ENCODE measurements around the gene THAP7.

The THAP7 gene

DNA sequence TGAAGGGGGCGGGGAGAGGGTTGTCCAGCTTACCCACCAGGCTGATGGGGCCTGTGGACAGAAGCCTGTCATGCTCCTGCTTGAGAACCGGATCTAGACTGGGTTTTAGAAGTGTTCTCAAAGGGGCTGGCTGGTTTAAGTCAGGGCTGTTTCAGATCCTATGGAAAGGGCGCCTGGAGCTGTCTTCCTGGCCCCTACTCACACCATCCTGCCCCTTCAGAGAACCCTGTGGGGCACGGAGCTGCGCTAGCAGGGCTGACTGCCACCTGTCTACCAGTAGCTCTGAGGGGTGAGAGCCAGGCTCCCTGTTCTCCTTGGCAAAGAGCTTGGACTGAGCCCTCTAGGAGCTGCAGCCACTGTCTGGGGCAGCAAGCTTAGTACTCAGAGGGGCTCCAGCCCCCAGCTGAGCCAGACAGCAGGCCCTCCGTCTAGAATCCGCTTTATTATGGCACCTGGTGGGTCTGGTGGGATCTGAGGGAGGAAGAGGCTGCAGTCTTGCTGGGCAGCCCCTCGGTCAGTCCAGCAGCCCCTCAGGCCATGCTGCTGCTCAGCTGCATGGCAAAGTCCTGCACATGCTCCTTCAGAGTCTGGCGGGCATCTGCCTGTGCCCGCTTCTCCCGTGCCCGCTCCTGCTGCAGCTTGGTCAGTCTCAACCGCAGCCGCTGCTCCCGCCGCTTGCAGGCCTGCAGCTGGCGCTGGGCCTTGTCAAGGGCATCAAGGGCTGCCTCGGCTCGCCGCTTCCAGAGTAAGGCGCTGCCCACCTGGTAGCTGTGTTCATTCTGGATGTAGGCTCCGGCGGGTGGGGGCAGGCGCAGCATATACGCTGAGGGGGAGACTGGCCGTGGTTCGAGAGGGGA is 2.3 kb downstream of the THAP7 start:
- Histone ChIP-seq H3K4me3 (ENCODE audit: low read length) (no peak overlapping the region), H3K9me3 (ENCODE audit: control insufficient read depth, low read length) (no peaks in the 10 kb centered on the region), H3K9ac (ENCODE audit: low read length) (no peak overlapping the region), H3K4me1 (ENCODE audit: control insufficient read depth, insufficient read depth, low read length) (peaks cover 36% of the 10 kb centered on the region), H3K36me3 (ENCODE audit: control insufficient read depth, insufficient read depth, low read length) (peaks cover 19% of the 10 kb centered on the region), H3K27me3 (ENCODE audit: control insufficient read depth, insufficient read depth, low read length) (no peaks in the 10 kb centered on the region)

DNA sequence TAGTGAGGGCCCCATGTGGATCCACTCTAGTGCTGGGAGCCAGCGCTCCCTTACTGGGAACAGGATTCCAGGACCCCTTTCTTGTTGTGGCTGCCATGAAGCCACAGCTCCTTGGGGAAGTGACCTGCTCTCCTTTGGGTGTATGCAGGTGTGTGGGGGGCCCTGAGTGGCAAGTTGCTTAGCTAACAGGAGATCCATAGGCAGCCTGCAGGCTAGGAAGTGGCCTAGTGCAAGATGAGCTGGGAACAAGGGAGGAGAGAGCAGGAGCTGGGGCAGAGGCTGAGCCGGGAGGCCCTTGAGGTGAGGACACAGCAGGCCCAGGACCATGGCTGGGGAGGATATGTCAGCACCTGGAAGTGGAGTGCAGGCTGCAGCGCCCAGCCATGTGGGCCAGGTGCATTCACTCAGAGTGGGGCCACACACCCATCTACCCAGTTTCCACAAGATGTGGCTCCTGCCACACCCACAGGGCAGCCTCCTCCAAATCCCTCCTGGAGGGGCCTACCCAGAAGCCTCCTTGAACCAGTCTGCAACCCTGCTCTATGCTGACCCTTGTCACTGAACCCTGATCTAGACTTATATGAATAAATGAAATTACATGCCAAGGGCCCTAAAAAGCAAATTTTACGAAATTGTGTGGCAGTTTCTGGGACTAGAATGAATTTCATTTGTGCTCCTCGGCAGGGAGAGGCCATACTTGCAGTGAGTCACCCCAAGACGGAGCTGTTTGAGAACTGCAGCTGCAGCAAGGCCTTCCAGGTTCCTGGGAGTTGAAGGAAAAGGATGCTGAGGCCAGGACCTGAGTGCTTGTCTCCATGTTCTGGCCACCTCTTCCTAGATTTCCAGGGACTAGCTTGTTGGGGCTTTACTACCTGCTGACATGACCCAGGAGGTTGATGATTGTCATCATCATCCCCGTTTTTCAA is 3.2 kb downstream of the THAP7 start:
- Histone ChIP-seq H3K4me3 (ENCODE audit: low read length) (no peak overlapping the region), H3K9ac (ENCODE audit: low read length) (no peak overlapping the region)

DNA sequence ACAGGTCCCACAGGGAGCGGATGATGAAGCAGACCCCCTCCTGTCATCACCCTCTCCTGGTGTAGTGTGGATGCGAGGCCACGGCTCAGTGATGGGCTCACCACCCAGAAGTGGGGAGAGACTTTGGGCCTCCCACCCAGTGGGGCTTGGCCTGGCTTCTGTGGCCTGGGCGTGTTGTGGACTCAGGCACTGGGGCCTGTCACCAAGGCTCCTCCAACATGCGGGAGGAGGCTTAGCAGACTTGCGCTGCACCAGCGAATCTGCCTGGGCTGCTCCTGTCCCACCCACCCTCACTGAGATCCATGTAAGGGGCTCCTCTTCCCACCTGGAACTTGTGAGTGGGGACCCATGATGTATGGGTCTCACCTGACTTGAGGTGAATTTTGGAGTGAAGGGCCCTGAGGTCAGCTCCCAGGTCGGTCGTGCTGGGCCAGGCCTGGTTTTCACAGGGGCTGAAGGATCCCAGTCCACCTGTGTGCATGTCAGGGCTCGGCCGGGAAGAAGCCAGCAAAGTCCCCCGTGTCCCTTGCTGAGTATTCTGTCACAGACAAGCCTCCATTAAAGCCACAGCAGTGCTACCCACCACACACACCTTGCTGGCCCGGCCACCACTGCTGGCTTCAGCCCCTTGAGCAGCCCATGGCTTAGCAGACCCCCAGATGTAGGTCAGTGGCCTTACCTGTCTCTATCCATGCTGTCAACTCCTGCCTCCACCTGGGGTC is 4.2 kb downstream of the THAP7 start:
- no peak overlapping the region for H3K9ac ChIP-seq (ENCODE audit: low read length)
- H3K4me1 ChIP-seq (ENCODE audit: control insufficient read depth, insufficient read depth, low read length) = peaks cover 21% of the 10 kb centered on the region
- no peak overlapping the region for H3K4me3 ChIP-seq (ENCODE audit: low read length)
- no peaks in the 10 kb centered on the region for H3K9me3 ChIP-seq (ENCODE audit: control insufficient read depth, low read length)
- no peaks in the 10 kb centered on the region for H3K27me3 ChIP-seq (ENCODE audit: control insufficient read depth, insufficient read depth, low read length)
- peaks cover 24% of the 10 kb centered on the region for H3K36me3 ChIP-seq (ENCODE audit: control insufficient read depth, insufficient read depth, low read length)

More for the DNA sequence above, 3.2 kb downstream of the THAP7 start:
- no peaks in the 10 kb centered on the region for H3K9me3 ChIP-seq (ENCODE audit: control insufficient read depth, low read length)
- peaks cover 31% of the 10 kb centered on the region for H3K4me1 ChIP-seq (ENCODE audit: control insufficient read depth, insufficient read depth, low read length)
- no peaks in the 10 kb centered on the region for H3K27me3 ChIP-seq (ENCODE audit: control insufficient read depth, insufficient read depth, low read length)
- H3K36me3 ChIP-seq (ENCODE audit: control insufficient read depth, insufficient read depth, low read length) = peaks cover 19% of the 10 kb centered on the region

DNA sequence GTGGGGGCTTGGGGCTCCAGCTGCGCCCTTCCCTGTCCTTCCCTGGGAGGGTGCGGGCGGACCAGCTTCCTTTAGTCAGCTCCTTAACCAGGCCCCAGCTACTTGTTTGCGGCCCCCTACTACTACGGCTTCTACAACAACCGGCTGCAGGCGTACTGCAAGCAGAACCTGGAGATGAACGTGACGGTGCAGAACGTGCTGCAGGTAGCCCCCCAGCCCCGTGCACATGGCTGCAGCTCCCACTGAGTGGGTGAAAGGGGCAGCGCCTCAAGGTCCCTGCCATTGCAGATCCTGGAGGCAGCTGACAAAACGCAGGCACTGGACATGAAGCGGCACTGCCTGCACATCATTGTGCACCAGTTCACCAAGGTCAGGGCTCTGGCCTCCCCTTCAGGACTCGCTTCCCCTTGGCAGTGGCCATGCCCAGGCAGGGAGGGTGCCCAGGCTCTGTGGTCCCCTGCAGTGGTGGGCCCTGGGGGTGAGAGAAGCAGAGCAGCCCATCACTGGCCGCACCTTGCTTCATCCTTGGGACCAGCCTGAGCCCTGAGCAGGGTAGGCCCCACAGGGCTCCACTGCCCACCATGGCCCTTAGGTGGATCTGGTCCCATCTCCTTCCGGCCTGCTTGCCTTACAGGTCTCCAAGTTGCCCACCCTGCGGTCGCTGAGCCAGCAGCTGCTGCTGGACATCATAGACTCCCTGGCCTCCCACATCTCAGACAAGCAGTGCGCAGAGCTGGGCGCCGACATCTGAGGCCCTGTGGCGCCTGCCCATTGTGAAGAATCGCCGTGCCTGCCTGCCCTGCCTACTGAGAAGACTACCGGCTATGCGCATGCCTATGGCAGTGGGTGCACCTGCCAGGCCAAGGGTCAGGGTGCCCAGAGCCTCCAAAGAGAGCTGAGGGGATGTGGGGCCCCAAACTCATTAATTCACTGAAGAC is 5.1 kb downstream of the THAP7 start:
- peaks cover 32% of the 10 kb centered on the region for H3K36me3 ChIP-seq (ENCODE audit: control insufficient read depth, insufficient read depth, low read length)
- no peaks in the 10 kb centered on the region for H3K27me3 ChIP-seq (ENCODE audit: control insufficient read depth, insufficient read depth, low read length)
- H3K4me3 ChIP-seq (ENCODE audit: low read length) = no peak overlapping the region
- H3K9ac ChIP-seq (ENCODE audit: low read length) = no peak overlapping the region
- H3K4me1 ChIP-seq (ENCODE audit: control insufficient read depth, insufficient read depth, low read length) = peaks cover 21% of the 10 kb centered on the region
- no peaks in the 10 kb centered on the region for H3K9me3 ChIP-seq (ENCODE audit: control insufficient read depth, low read length)

DNA sequence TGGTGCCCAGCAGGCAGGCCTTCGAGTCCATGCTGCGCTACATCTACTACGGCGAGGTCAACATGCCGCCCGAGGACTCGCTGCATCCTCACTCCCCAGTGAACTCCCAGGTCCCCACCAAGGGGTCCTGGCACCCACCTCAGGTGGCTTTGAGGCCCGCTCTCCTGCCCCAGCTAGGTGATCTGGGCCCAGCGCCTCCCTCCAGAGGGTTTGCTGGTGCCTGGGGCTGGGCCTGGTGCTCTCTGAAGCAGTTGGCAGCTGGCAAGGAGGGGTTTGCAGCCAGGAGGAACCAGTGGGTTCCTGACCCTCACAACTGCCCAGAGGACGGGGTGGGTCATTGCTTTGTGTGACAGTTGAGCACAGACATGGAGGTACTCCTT is 5.9 kb downstream of the THAP7 start:
- Histone ChIP-seq H3K27me3 (ENCODE audit: control insufficient read depth, insufficient read depth, low read length) (no peaks in the 10 kb centered on the region), H3K4me1 (ENCODE audit: control insufficient read depth, insufficient read depth, low read length) (peaks cover 15% of the 10 kb centered on the region), H3K36me3 (ENCODE audit: control insufficient read depth, insufficient read depth, low read length) (peaks cover 36% of the 10 kb centered on the region), H3K9ac (ENCODE audit: low read length) (no peak overlapping the region), H3K4me3 (ENCODE audit: low read length) (no peak overlapping the region), H3K9me3 (ENCODE audit: control insufficient read depth, low read length) (no peaks in the 10 kb centered on the region)

DNA sequence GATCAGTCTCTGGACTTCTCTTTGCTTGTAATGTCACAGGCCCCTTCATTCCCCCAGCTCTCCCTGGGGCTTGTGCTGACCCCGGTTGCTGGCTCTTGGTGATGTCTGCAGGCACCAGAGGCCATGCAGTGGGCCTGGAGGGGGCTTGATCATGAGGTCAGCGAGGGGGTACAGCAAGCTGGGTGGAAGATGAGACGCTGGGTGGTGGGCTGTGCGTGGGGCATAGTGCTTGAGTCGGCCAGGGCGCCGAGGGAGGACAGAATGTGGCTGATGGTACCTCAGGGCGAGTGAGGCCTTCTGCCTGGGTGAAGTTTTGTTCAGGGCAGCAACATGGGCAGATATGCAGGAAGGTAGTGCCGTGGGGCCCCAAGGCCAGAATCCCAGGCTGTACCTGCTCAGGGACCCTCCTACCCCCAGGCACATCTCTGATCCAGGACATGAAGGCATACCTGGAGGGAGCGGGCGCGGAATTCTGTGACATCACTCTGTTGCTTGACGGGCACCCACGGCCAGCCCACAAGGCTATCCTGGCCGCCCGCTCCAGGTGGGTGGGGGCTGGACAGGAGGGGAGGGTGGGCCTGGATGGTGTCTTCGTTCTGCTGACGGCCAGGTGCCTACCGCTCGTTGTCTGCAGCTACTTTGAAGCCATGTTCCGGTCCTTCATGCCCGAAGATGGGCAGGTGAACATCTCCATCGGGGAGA is 6.4 kb downstream of the THAP7 start:
- Histone ChIP-seq H3K9me3 (ENCODE audit: control insufficient read depth, low read length) (no peaks in the 10 kb centered on the region), H3K4me3 (ENCODE audit: low read length) (no peak overlapping the region), H3K27me3 (ENCODE audit: control insufficient read depth, insufficient read depth, low read length) (no peaks in the 10 kb centered on the region), H3K4me1 (ENCODE audit: control insufficient read depth, insufficient read depth, low read length) (peaks cover 10% of the 10 kb centered on the region), H3K36me3 (ENCODE audit: control insufficient read depth, insufficient read depth, low read length) (peaks cover 36% of the 10 kb centered on the region), H3K9ac (ENCODE audit: low read length) (no peak overlapping the region)

DNA sequence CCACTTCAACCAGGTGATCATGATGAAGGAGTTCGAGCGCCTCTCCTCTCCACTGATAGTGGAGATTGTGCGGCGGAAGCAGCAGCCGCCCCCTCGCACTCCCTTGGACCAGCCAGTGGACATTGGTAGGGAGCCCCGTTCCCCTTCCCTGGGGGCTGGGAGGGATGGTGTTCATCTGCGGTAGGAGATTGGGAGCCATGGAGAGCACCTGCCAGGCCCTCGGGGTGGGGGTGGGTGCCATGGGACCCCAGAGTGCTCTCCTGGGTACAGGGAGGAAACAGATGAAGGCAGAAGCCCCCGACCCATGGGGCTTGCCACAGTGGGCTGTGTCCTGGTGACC is 7.0 kb downstream of the THAP7 start:
- Histone ChIP-seq H3K27me3 (ENCODE audit: control insufficient read depth, insufficient read depth, low read length) (no peaks in the 10 kb centered on the region), H3K9ac (ENCODE audit: low read length) (no peak overlapping the region), H3K36me3 (ENCODE audit: control insufficient read depth, insufficient read depth, low read length) (peaks cover 36% of the 10 kb centered on the region), H3K4me3 (ENCODE audit: low read length) (no peak overlapping the region), H3K4me1 (ENCODE audit: control insufficient read depth, insufficient read depth, low read length) (peaks cover 4% of the 10 kb centered on the region), H3K9me3 (ENCODE audit: control insufficient read depth, low read length) (no peaks in the 10 kb centered on the region)

DNA sequence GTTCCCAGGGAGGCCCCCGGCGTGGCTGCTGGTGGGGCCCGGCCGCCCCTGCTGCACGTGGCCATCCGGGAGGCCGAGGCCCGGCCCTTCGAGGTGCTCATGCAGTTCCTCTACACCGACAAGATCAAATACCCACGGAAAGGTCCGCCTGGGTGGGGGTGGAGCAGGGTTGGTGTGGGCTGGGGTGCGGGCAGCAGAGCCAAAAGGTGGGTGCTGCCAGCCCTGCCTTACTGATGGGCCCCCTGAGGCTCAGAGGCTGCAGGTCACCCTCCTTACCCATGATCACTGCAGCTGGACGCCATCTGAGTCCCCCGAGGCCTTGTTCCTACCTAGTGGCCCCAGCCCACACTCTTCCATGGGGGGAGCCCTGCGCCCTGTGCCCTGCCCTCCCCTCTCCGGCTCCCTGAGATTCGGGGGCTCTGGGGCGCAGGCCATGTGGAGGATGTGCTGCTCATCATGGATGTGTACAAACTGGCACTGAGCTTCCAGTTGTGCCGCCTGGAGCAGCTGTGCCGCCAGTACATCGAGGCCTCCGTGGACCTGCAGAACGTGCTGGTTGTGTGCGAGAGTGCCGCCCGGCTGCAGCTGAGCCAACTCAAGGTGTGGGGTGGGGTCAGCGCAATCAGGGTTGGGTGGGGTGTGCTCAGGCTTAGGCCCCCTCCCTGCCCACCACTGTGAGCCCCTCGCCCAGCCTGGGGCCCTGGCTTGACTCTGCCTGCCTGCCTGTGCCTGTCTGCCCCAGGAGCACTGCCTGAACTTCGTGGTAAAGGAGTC is 7.6 kb downstream of the THAP7 start:
- Histone ChIP-seq H3K36me3 (ENCODE audit: control insufficient read depth, insufficient read depth, low read length) (peaks cover 31% of the 10 kb centered on the region), H3K4me3 (ENCODE audit: low read length) (no peak overlapping the region)

DNA sequence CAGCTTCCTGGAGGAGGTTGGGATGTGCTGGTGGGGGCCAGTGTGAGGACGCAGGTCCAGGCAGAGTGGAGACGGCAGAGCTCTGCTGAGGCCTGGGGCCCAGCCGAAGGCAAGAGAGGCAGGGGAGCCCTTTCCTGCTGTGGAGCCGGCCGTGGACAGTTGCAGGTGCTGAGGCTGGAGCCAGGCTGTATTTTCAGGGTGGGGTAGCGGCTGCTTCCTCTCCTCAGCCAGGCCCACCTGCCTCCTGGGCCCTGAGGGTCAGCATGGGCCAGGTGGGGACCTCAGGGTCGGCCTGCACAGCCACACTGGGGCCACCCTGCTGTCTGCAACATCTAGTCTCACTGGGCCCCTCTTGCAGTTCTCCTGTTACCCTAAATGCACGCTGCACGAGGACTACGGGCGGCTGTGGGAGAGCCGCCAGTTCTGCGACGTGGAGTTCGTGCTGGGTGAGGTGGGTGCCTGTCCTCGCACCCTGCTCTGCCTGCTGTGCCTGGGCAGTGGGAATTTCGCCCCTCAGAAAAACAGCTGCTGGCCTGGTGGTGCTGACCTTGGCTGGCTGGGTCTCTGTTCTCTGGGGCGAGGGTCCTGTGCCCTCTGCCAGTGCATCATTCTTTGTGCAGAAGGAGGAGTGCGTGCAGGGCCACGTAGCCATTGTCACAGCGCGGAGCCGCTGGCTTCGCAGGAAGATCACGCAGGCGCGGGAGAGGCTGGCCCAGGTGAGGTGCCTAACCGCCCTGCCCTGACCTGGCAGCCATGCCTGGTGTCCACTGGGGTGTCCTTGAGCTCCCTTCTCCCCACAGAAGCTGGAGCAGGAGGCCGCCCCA is 8.4 kb downstream of the THAP7 start:
- no peaks in the 10 kb centered on the region for H3K4me1 ChIP-seq (ENCODE audit: control insufficient read depth, insufficient read depth, low read length)
- no peaks in the 10 kb centered on the region for H3K27me3 ChIP-seq (ENCODE audit: control insufficient read depth, insufficient read depth, low read length)
- H3K36me3 ChIP-seq (ENCODE audit: control insufficient read depth, insufficient read depth, low read length) = peaks cover 29% of the 10 kb centered on the region
- no peak overlapping the region for H3K9ac ChIP-seq (ENCODE audit: low read length)
- no peak overlapping the region for H3K4me3 ChIP-seq (ENCODE audit: low read length)
- H3K9me3 ChIP-seq (ENCODE audit: control insufficient read depth, low read length) = no peaks in the 10 kb centered on the region

More for the DNA sequence above, 7.6 kb downstream of the THAP7 start:
- no peaks in the 10 kb centered on the region for H3K9me3 ChIP-seq (ENCODE audit: control insufficient read depth, low read length)
- H3K9ac ChIP-seq (ENCODE audit: low read length) = no peak overlapping the region
- no peaks in the 10 kb centered on the region for H3K4me1 ChIP-seq (ENCODE audit: control insufficient read depth, insufficient read depth, low read length)
- no peaks in the 10 kb centered on the region for H3K27me3 ChIP-seq (ENCODE audit: control insufficient read depth, insufficient read depth, low read length)

Measured in mucosa of stomach (tissue), 1 donor.